ENCODE data around the gene CRYBA2.

- TF ChIP-seq CTCF (IDR thresholded peaks at IDR 0.05 in 4 of 5, conservative IDR thresholded peaks at IDR 0.05 in 1 of 5): no peak
- no peak for TF ChIP-seq POLR2A (IDR thresholded peaks at IDR 0.05)
Observed at GRCh38 chr2:218958276-218958675, 34.9 kb downstream of the CRYBA2 start.

All from gastrocnemius medialis (tissue), 4 donors.